Naive thymus-derived CD8-positive, alpha-beta T cell (primary cell): Measurements from ENCODE around the gene RNF214. TPM values are rescaled to one million over a fixed set of nuclear protein-coding genes. Genes with fewer than 3 reads are reported as not detected.
"Not testable (repeated sequence)": the region's sequence is repeated elsewhere in the genome, so short reads cannot be mapped to it uniquely, and the experiment has no call there.

ENCODE experiments used
- ATAC-seq, 2 donors: fragments of 150-1000 bp; cut with Tn5 transposase in 1 of 2; sonication (Bioruptor Pico), chemical (Tn5 transposase) in 1 of 2; 1 replicate in 1 of 2; 2 replicates in 1 of 2; pipeline ENCODE4 v1.10.0; 2021; ENCODE audit warnings: mild to moderate bottlenecking in 2 of 2, moderate library complexity in 2 of 2
- POLR2A ChIA-PET: fragments of 350-600 bp; sonication (Branson Sonifier 250); formaldehyde crosslinking; loops from one replicate; lab custom pipeline; 2021; ENCODE audit warnings: antibody characterized with exemption; lab: Charles Lee
- DNase-seq, 10 donors: peaks; one replicate each; pipeline versions ENCODE4 v3.0.0 to v3.0.0-alpha.2; 2020 to 2022
- H3K27ac Mint-ChIP-seq, 10 donors: one replicate each; pipeline ENCODE4 v1.8.0; 2020 to 2022; ENCODE audit warnings: mild to moderate bottlenecking in 10 of 10, mixed read lengths in 10 of 10, moderate library complexity in 4 of 10, inconsistent platforms in 1 of 10
- H3K27me3 Mint-ChIP-seq, 5 donors: one replicate each; pipeline ENCODE4 v1.8.0; 2021 to 2022; ENCODE audit warnings: mixed read lengths in 5 of 5
- H3K36me3 Mint-ChIP-seq, 3 donors: one replicate each; pipeline ENCODE4 v1.8.0; 2020 to 2022; ENCODE audit warnings: mixed read lengths in 3 of 3, mild to moderate bottlenecking in 2 of 3, inconsistent platforms in 1 of 3
- H3K4me1 Mint-ChIP-seq, 4 donors: one replicate each; pipeline ENCODE4 v1.8.0; 2021 to 2022; ENCODE audit warnings: mixed read lengths in 4 of 4
- H3K4me3 Mint-ChIP-seq, 10 donors: one replicate each; pipeline ENCODE4 v1.8.0; 2020 to 2022; ENCODE audit warnings: mild to moderate bottlenecking in 10 of 10, mixed read lengths in 10 of 10, moderate library complexity in 6 of 10, inconsistent platforms in 1 of 10
- H3K9me3 Mint-ChIP-seq, 9 donors: one replicate each; pipeline ENCODE4 v1.8.0; 2020 to 2022; ENCODE audit warnings: mixed read lengths in 9 of 9, mild to moderate bottlenecking in 3 of 9, inconsistent platforms in 1 of 9, moderate library complexity in 1 of 9
- polyA plus RNA-seq, 3 donors: library from polyadenylated mRNA; unstranded; fragments of 300-500 nt; fragmentation: Illumina TruSeq; gene quantifications; one replicate each; pipeline ENCODE4 v1.2.3, GENCODE V29; 2021
- total RNA-seq, 8 experiments: library from RNA in 2 of 8; stranded (reverse) in 2 of 8; gene quantifications; one replicate each; pipeline ENCODE4 v1.2.3 and lab custom pipeline; 2021 to 2026

RNF214 gene
- total RNA-seq: 10 to 100 TPM; 28.8 to 30.3 TPM
- 10 to 100 TPM in 1 of 3 donors, 1 to 10 TPM in 2; 7.5 to 11.6 (median 9.3) TPM for polyA plus RNA-seq
- 14.3 to 34.4 (median 26.4) reads per million in 6 experiments for total RNA-seq (lab: John Stamatoyannopoulos, UW)

GRCh38 chr11:117232092-117232878, at the start of gene RNF214:
Gene RNF214 (plus strand): TSS chr11:117232671. CDS start chr11:117234273, 1,602 bp downstream.
- ATAC-seq (peak; percentile 81 to 82), DNase-seq (peak; percentile 54 to 87 (median 76))
- H3K4me3 Mint-ChIP-seq: peak within 1 kb of the TSS; percentile 95 to 100 (median 98)
- H3K27me3 Mint-ChIP-seq: no peaks in the 10 kb centered on the region
- H3K9me3 Mint-ChIP-seq: no peaks in the 10 kb centered on the region
- H3K27ac Mint-ChIP-seq: peak within 1 kb of the TSS; percentile 93 to 100 (median 99)
- POLR2A ChIA-PET: interaction anchor here (0.6 to 7.5 kb wide), 7 partner anchors 11 to 463 kb away, joined by 3 to 70 read pairs (median 7); partner anchors contain the start of genes CEP164, PAFAH1B2 and SIDT2
- peaks cover 0 to 38% (median 11%) of the 10 kb centered on the region in 3 donors for H3K36me3 Mint-ChIP-seq
- H3K4me1 Mint-ChIP-seq: peaks cover 30 to 63% (median 49%) of the 10 kb centered on the region in 4 donors

- not testable (repeated sequence) for DNase-seq, H3K9me3 Mint-ChIP-seq, H3K4me3 Mint-ChIP-seq, ATAC-seq, H3K27me3 Mint-ChIP-seq
- peak overlapping the region in 1 of 10 donors; percentile 48 for H3K27ac Mint-ChIP-seq
- peaks cover 11 to 52% (median 27%) of the 10 kb centered on the region in 4 donors for H3K4me1 Mint-ChIP-seq
- peaks cover 0 to 21% (median 2%) of the 10 kb centered on the region in 3 donors for H3K36me3 Mint-ChIP-seq
- POLR2A ChIA-PET: interaction anchor here (1.9 kb wide), 1 partner anchor 12 kb away, joined by 6 read pairs; no protein-coding TSS in a partner anchor
Observed at GRCh38 chr11:117183178-117183577, 49.3 kb upstream of the RNF214 start.

GRCh38 chr11:117183724-117184349, 48.6 kb upstream of the RNF214 start:
- ATAC-seq (no peak), DNase-seq (peak in 1 of 10 donors; percentile 12)
- Mint-ChIP-seq H3K4me3 (no peak overlapping the region), H3K4me1 (peaks cover 11 to 53% (median 25%) of the 10 kb centered on the region in 4 donors), H3K27ac (peak overlapping the region in 2 of 10 donors; percentile 26 to 56), H3K27me3 (no peaks in the 10 kb centered on the region), H3K9me3 (no peaks in the 10 kb centered on the region), H3K36me3 (peaks cover 0 to 21% (median 2%) of the 10 kb centered on the region in 3 donors)
- POLR2A ChIA-PET: interaction anchor here (0.6 to 1.9 kb wide), 2 partner anchors 12 to 33 kb away, joined by 4 to 6 read pairs; no protein-coding TSS in a partner anchor

DNA sequence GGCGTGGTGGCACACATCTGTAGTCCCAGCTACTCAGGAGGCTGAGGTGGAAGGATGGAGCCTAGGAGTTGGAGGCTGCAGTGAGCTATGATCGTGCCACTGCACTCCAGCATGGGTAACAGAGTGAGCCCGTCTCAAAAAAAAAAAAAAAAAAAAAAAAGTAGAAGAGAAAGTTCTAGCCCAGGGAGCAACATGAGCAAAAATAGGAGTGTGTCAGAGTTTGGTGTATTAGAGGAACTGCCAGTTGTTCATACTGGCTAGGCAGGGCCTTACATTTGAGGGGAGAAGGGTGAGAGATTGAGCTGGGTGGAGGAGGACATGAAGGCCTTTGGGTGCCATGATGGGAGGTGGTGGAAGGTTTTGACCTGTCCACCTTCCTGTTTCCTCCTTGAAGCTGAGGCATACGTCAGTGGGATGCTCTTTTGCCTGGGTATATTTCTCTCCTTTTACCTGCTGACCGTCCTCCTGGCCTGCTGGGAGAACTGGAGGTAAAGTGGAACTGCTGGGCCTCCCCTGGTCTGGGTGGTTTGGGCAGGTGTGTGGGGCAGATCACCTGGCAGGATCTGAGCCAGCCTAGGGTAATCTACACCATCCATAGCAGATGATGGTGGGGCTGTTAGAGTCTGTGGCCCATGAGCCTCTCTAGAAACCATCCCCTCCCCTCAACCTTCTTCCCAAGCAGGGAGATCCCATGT, 46.6 kb upstream of the RNF214 start:
- Mint-ChIP-seq H3K27me3 (no peaks in the 10 kb centered on the region), H3K4me3 (peak overlapping the region in 1 of 10 donors; percentile 68), H3K27ac (peak overlapping the region in 5 of 10 donors; percentile 31 to 88 (median 54)), H3K9me3 (no peaks in the 10 kb centered on the region), H3K36me3 (peaks cover 0 to 24% (median 5%) of the 10 kb centered on the region in 3 donors), H3K4me1 (peaks cover 4 to 46% (median 9%) of the 10 kb centered on the region in 4 donors)
- DNase-seq (no peak), ATAC-seq (no peak)
- POLR2A ChIA-PET: interaction anchor here (0.7 to 1.1 kb wide), 3 partner anchors 16 to 46 kb away, joined by 3 to 4 read pairs (median 3); partner anchors contain the start of gene PCSK7

GRCh38 chr11:117186431-117186761, 46.1 kb upstream of the RNF214 start:
- H3K9me3 Mint-ChIP-seq: no peaks in the 10 kb centered on the region
- H3K36me3 Mint-ChIP-seq: peaks cover 0 to 24% (median 5%) of the 10 kb centered on the region in 3 donors

DNA sequence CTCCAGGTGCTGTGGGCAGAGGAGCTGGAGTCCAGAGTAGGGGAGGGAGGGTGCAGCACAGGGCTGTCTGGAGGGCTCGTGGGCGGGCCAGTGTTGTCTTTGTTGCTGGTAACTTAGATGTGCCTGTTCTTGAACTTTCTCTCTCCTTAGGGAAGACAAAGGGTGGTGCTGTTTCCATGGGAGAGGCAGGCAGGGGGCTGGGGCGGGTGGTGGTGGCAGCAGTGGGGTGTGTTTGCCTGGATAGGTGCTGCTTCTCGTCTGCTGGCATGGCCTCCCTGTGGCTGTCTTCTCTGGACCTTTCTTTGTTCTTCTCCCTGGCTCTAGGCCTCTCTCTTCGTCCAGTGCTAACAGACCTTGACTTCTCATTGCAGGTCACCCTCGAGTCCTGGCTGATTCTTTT, 45.5 kb upstream of the RNF214 start:
- peak overlapping the region in 7 of 10 donors; percentile 5 to 68 (median 44) for H3K27ac Mint-ChIP-seq

More at GRCh38 chr11:117186431-117186761, 46.1 kb upstream of the RNF214 start:
- Mint-ChIP-seq H3K4me1 (peaks cover 3 to 41% (median 5%) of the 10 kb centered on the region in 4 donors), H3K27me3 (no peaks in the 10 kb centered on the region), H3K27ac (peak overlapping the region in 4 of 10 donors; percentile 31 to 88 (median 68)), H3K4me3 (peak overlapping the region in 1 of 10 donors; percentile 68)
- no peak for ATAC-seq
- POLR2A ChIA-PET: interaction anchor here (1.1 kb wide), 1 partner anchor 16 kb away, joined by 3 read pairs; no protein-coding TSS in a partner anchor
- DNase-seq: no peak

GRCh38 chr11:117187428-117187798, 45.1 kb upstream of the RNF214 start:
- Mint-ChIP-seq H3K9me3 (no peaks in the 10 kb centered on the region), H3K36me3 (peaks cover 0 to 24% (median 5%) of the 10 kb centered on the region in 3 donors), H3K27me3 (no peaks in the 10 kb centered on the region), H3K27ac (peak overlapping the region in 3 of 10 donors; percentile 11 to 68 (median 48)), H3K4me1 (peaks cover 3 to 41% (median 5%) of the 10 kb centered on the region in 4 donors), H3K4me3 (peak overlapping the region in 1 of 10 donors; percentile 65)
- POLR2A ChIA-PET: no interaction called here
- ATAC-seq: no peak
- no peak for DNase-seq

More for the DNA sequence above, 45.5 kb upstream of the RNF214 start:
- peaks cover 3 to 41% (median 5%) of the 10 kb centered on the region in 4 donors for H3K4me1 Mint-ChIP-seq
- no peak for DNase-seq
- H3K9me3 Mint-ChIP-seq: no peaks in the 10 kb centered on the region
- no peaks in the 10 kb centered on the region for H3K27me3 Mint-ChIP-seq
- ATAC-seq: no peak
- peak overlapping the region in 1 of 10 donors; percentile 65 for H3K4me3 Mint-ChIP-seq
- POLR2A ChIA-PET: no interaction called here
- H3K36me3 Mint-ChIP-seq: peaks cover 0 to 24% (median 5%) of the 10 kb centered on the region in 3 donors

- DNase-seq (no peak), ATAC-seq (no peak)
- no peaks in the 10 kb centered on the region for H3K9me3 Mint-ChIP-seq
- H3K36me3 Mint-ChIP-seq: peaks cover 0 to 25% (median 5%) of the 10 kb centered on the region in 3 donors
- H3K4me3 Mint-ChIP-seq: peak overlapping the region in 1 of 10 donors; percentile 55
- POLR2A ChIA-PET: interaction anchor here (0.8 to 1.0 kb wide), 2 partner anchors 8 to 17 kb away, joined by 3 to 4 read pairs; no protein-coding TSS in a partner anchor
- H3K27me3 Mint-ChIP-seq: no peaks in the 10 kb centered on the region
- peak overlapping the region in 2 of 10 donors; percentile 8 to 60 for H3K27ac Mint-ChIP-seq
- H3K4me1 Mint-ChIP-seq: peaks cover 3 to 39% (median 5%) of the 10 kb centered on the region in 4 donors
Observed at GRCh38 chr11:117187799-117188481, 44.5 kb upstream of the RNF214 start.

DNA sequence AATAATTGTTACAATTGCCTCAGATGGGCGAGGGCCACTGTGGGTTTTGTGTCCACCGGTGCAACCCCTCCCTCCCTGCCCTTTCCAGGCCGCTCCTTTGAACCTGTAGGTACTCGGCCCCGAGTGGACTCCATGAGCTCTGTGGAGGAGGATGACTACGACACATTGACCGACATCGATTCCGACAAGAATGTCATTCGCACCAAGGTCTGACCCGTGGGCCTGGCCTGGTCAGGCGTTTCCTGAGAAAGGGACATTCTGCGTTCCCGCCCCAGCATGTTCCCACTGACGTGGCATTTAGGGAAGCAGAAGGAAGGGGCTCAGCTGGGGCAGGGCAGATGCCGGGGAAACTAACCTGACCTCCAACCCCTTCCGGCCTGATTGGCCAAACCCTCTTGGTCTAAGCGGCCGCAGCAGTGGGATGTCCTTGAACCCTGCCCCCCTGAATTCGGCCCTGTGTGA, 43.8 kb upstream of the RNF214 start:
- Mint-ChIP-seq H3K9me3 (no peaks in the 10 kb centered on the region), H3K4me1 (peaks cover 5 to 39% (median 7%) of the 10 kb centered on the region in 4 donors), H3K36me3 (peaks cover 0 to 24% (median 4%) of the 10 kb centered on the region in 3 donors), H3K27ac (peak overlapping the region in 2 of 10 donors; percentile 41 to 60), H3K27me3 (no peaks in the 10 kb centered on the region), H3K4me3 (peak overlapping the region in 1 of 10 donors; percentile 52)
- ATAC-seq (no peak), DNase-seq (no peak)
- POLR2A ChIA-PET: interaction anchor here (0.8 to 1.0 kb wide), 2 partner anchors 9 to 18 kb away, joined by 3 to 4 read pairs; no protein-coding TSS in a partner anchor

DNA sequence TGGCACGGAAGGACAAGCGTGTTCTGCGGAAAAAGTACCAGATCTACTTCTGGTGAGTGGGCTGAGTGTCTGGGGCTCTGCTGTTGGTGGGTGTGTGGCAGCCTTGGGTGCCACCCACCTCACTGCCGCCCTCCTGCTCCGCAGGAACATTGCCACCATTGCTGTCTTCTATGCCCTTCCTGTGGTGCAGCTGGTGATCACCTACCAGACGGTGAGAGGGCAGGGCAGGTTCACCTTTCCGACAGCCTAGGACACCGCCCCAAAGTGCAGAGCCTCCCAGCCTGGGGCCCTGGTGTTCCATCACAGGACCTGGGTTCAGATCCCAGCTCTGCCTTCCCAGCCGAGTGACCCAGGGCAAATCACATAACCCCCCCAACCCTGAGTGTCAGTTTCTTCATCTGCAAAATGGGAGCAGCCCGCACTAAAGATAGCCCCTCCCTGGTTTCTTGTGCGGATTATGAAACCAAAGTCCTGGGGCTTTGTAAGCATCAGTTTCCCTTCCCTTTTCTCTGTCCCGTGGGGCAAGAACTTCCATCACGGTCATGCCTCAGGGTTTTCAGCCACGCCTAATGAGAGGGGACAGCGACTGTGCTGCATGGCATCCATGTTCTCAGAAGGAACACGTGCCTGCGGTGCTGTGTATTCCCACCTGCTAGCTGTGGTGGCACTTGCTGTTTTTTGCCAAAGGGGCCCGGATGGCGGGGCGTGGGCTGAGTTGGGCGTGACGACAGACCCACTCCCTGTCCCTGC, 43.1 kb upstream of the RNF214 start:
- POLR2A ChIA-PET: interaction anchor here (0.8 to 1.0 kb wide), 2 partner anchors 10 to 19 kb away, joined by 3 to 4 read pairs; no protein-coding TSS in a partner anchor
- Mint-ChIP-seq H3K27ac (peak overlapping the region in 4 of 10 donors; percentile 29 to 65 (median 50)), H3K4me3 (peak overlapping the region in 1 of 10 donors; percentile 40), H3K27me3 (no peaks in the 10 kb centered on the region), H3K9me3 (no peaks in the 10 kb centered on the region), H3K4me1 (peaks cover 0 to 36% (median 7%) of the 10 kb centered on the region in 4 donors), H3K36me3 (peaks cover 0 to 21% (median 3%) of the 10 kb centered on the region in 3 donors)
- DNase-seq: peak in 1 of 10 donors; percentile 31
- ATAC-seq: peak in 1 of 2 donors; percentile 58
